HepG2 (cell line): ENCODE results near the gene RAN. TPM values are rescaled to one million over a fixed set of nuclear protein-coding genes. Genes with fewer than 3 reads are reported as not detected.

Experiments
- ARID4A ChIP-seq: sonication (generic); formaldehyde crosslinking; IDR thresholded peaks from 2 replicates; pipeline ENCODE4 v1.5.0; 2020; ENCODE audit warnings: mild to moderate bottlenecking, missing genetic modification reagents, borderline replicate concordance
- CEBPB ChIP-seq: IDR thresholded peaks from 2 replicates; pipeline ENCODE4 v1.6.1; 2011; ENCODE audit warnings: low read depth, low read length, improper control_type of control experiment, borderline replicate concordance
- ETV6 ChIP-seq: sonication (generic); formaldehyde crosslinking; conservative IDR thresholded peaks from 2 replicates; pipeline ENCODE4 v1.4.0; 2020; ENCODE audit warnings: missing genetic modification reagents
- IRF9 ChIP-seq: sonication (generic); formaldehyde crosslinking; IDR thresholded peaks from 2 replicates; pipeline ENCODE4 v1.8.0; 2022; ENCODE audit warnings: missing genetic modification reagents, mild to moderate bottlenecking, borderline replicate concordance
- KAT8 ChIP-seq: IDR thresholded peaks from 2 replicates; pipeline ENCODE4 v1.6.1; 2016; ENCODE audit warnings: missing genetic modification reagents, missing compliant biosample characterization
- NFIB ChIP-seq: sonication (generic); formaldehyde crosslinking; IDR thresholded peaks from 2 replicates; pipeline ENCODE4 v1.9.0; 2021; ENCODE audit warnings: missing genetic modification reagents, mild to moderate bottlenecking, borderline replicate concordance
- NR3C1 ChIP-seq: sonication (generic); formaldehyde crosslinking; IDR thresholded peaks from 2 replicates; pipeline ENCODE4 v1.4.0; 2020; ENCODE audit warnings: missing genetic modification reagents
- RBAK ChIP-seq: sonication (generic); formaldehyde crosslinking; IDR thresholded peaks from 2 replicates; pipeline ENCODE4 v1.5.1; 2020; ENCODE audit warnings: mild to moderate bottlenecking, missing genetic modification reagents
- STAT6 ChIP-seq: sonication (generic); formaldehyde crosslinking; IDR thresholded peaks from 2 replicates; pipeline ENCODE4 v1.4.0; 2020; ENCODE audit warnings: missing genetic modification reagents, mild to moderate bottlenecking, borderline replicate concordance
- TCF7 ChIP-seq: sonication (generic); IDR thresholded peaks from 2 replicates; pipeline ENCODE4 v1.6.1; 2016; ENCODE audit warnings: antibody characterized with exemption, low read depth
- U2AF1 ChIP-seq: fragments of 200-400 bp; formaldehyde crosslinking; optimal IDR thresholded peaks from 2 replicates; pipeline ENCODE3; 2017; ENCODE audit warnings: mild to moderate bottlenecking, low read depth, low read length
- ZNF292 ChIP-seq: sonication (generic); formaldehyde crosslinking; IDR thresholded peaks from 2 replicates; pipeline ENCODE4 v1.8.1; 2022; ENCODE audit warnings: mild to moderate bottlenecking, low read depth, missing genetic modification reagents, borderline replicate concordance
- ZNF564 ChIP-seq: sonication (generic); formaldehyde crosslinking; IDR thresholded peaks from 2 replicates; pipeline ENCODE4 v1.8.1; 2023; ENCODE audit warnings: mild to moderate bottlenecking, missing genetic modification reagents
- ZNF687 ChIP-seq: sonication (generic); formaldehyde crosslinking; IDR thresholded peaks from 2 replicates; pipeline ENCODE4 v1.5.1; 2020; ENCODE audit warnings: mild to moderate bottlenecking, missing genetic modification reagents, moderate library complexity
- ZNF770 ChIP-seq: sonication (generic); formaldehyde crosslinking; IDR thresholded peaks from 2 replicates; pipeline ENCODE4 v1.5.0; 2020; ENCODE audit warnings: mild to moderate bottlenecking, missing genetic modification reagents
- polyA plus RNA-seq, 8 experiments: library from polyadenylated mRNA; depleted of rRNA in 3 of 8; stranded (reverse) in 7 of 8; unstranded in 1 of 8; fragments of >200 nt; fragmentation: Illumina TruSeq in 4 of 8; extraction: Trizol in 4 of 8; gene quantifications; 2 replicates each; pipeline versions ENCODE4 v1.2.1 to v1.2.3, GENCODE V29; 2011 to 2016; ENCODE audit warnings: low read depth in 4 of 8, missing spikeins in 1 of 8, mixed read lengths in 1 of 8; ENCODE audit not compliant: insufficient read depth in 1 of 8
- total RNA-seq, 5 experiments: library from RNA; depleted of rRNA; stranded (reverse); fragments of >200 nt; fragmentation: Illumina TruSeq; extraction: Trizol; gene quantifications; 2 replicates each; pipeline ENCODE4 v1.2.3, GENCODE V29; 2016; ENCODE audit warnings: low read depth in 1 of 5

RAN gene
- total and polyA plus RNA-seq, 2 of the 13 experiments (the other 11 are each of a cell fraction or from before 2014, with no cell fraction given) = 1,335 to 1,630 TPM

- TF ChIP-seq ZNF687 (CRISPR knock-in tag) (no peak), ARID4A (CRISPR knock-in tag) (peak; percentile 20; the same call in 1 of the 2 replicates), TCF7 (no peak), U2AF1 (no peak), CEBPB (peak; percentile 96), NR3C1 (CRISPR knock-in tag) (no peak), ZNF564 (CRISPR knock-in tag) (no peak), ZNF770 (CRISPR knock-in tag) (no peak), NFIB (CRISPR knock-in tag) (no peak), STAT6 (no peak), KAT8 (CRISPR knock-in tag) (peak; percentile 15; the same call in 1 of the 2 replicates), ZNF292 (peak; percentile 52; the same call in 1 of the 2 replicates), IRF9 (CRISPR knock-in tag) (0 out of 2 replicates have a peak, but pooled peaks have one; percentile 29), RBAK (CRISPR knock-in tag) (no peak), ETV6 (CRISPR knock-in tag) (no peak)
Measured at GRCh38 chr12:130863298-130863697, 8.6 kb upstream of the RAN start (continued).
